ENCODE measurements around the gene PPIG. TPM values are rescaled to one million over a fixed set of nuclear protein-coding genes. Genes with fewer than 3 reads are reported as not detected.

PPIG gene
- polyA plus RNA-seq, 1 of the 3 experiments (the other 2 are of a cell fraction) = 8.3 TPM

- POLR2A ChIA-PET = no interaction called here
Measured at GRCh38 chr2:169673921-169674320, 89.8 kb downstream of the PPIG start.

GRCh38 chr2:169676357-169676756 is 92.2 kb downstream of the PPIG start:
- Histone ChIP-seq H3K36me3 (replicated peaks in 1 of 2; ENCODE audit: control insufficient read depth in 1 of 2, insufficient read depth in 2 of 2, low read length in 1 of 2) (no peaks in the 10 kb centered on the region), H3K79me2 (ENCODE audit: insufficient read depth) (no peaks in the 10 kb centered on the region), H4K20me1 (ENCODE audit: insufficient read depth) (no peaks in the 10 kb centered on the region), H3K4me3 (ENCODE audit: low read depth in 2 of 2, low read length in 1 of 2) (no peak overlapping the region), H3K4me2 (no peak overlapping the region), H2AFZ (ENCODE audit: low read depth) (no peak overlapping the region), H3K27me3 (ENCODE audit: insufficient read depth) (no peaks in the 10 kb centered on the region), H3K9me3 (no peaks in the 10 kb centered on the region), H3K27ac (ENCODE audit: low read depth in 2 of 2, low read length in 1 of 2) (no peak overlapping the region), H3F3A (replicated peaks; ENCODE audit: insufficient read depth) (no peaks in the 10 kb centered on the region), H3K4me1 (ENCODE audit: control insufficient read depth in 1 of 2, insufficient read depth in 2 of 2, low read depth in 1 of 2, low read length in 1 of 2) (no peaks in the 10 kb centered on the region), H3K9me2 (no peaks in the 10 kb centered on the region), H3K9ac (no peak overlapping the region)
- ChIA-PET CTCF (no interaction called here), POLR2A (no interaction called here)
- DNase-seq = no peak
- TF ChIP-seq SIN3A (IDR thresholded peaks at IDR 0.05; ENCODE audit: borderline replicate concordance, low read depth, low read length) (no peak), RAD21 (IDR thresholded peaks at IDR 0.05; ENCODE audit: low read length) (no peak), EZH2phosphoT487 (IDR thresholded peaks at IDR 0.05; ENCODE audit: borderline replicate concordance, low read depth) (no peak), RXRA (IDR thresholded peaks at IDR 0.05; ENCODE audit: borderline replicate concordance, low read depth) (no peak), RCOR1 (IDR thresholded peaks at IDR 0.05; ENCODE audit: low read length) (no peak)
- 41% methylated on average over 3 of the region's 3 CpGs for WGBS (ENCODE audit: low lambda C conversion rate)

More at GRCh38 chr2:169673921-169674320, 89.8 kb downstream of the PPIG start:
- no peaks in the 10 kb centered on the region for H4K20me1 ChIP-seq (ENCODE audit: insufficient read depth)
- DNase-seq = no peak
- no peaks in the 10 kb centered on the region for H3K27me3 ChIP-seq (ENCODE audit: insufficient read depth)
- H3K9ac ChIP-seq = no peak overlapping the region
- WGBS (ENCODE audit: low lambda C conversion rate) = 95% methylated on average over 2 of the region's 2 CpGs
- TF ChIP-seq TEAD4 (IDR thresholded peaks at IDR 0.05; ENCODE audit: borderline replicate concordance, insufficient read depth) = no peak
- no peaks in the 10 kb centered on the region for H3K9me2 ChIP-seq
- no peaks in the 10 kb centered on the region for H3K36me3 ChIP-seq (replicated peaks in 1 of 2; ENCODE audit: control insufficient read depth in 1 of 2, insufficient read depth in 2 of 2, low read length in 1 of 2)
- H3K79me2 ChIP-seq (ENCODE audit: insufficient read depth) = no peaks in the 10 kb centered on the region
- no peak overlapping the region for H3K27ac ChIP-seq (ENCODE audit: low read depth in 2 of 2, low read length in 1 of 2)
- no peaks in the 10 kb centered on the region for H3K9me3 ChIP-seq
- CTCF ChIA-PET = interaction anchor here (1.3 kb wide), 1 partner anchor 9 kb away, joined by 3 read pairs; no protein-coding TSS in a partner anchor
- no peak overlapping the region for H3K4me2 ChIP-seq
- H3F3A ChIP-seq (replicated peaks; ENCODE audit: insufficient read depth) = no peaks in the 10 kb centered on the region
- no peak overlapping the region for H2AFZ ChIP-seq (ENCODE audit: low read depth)
- H3K4me1 ChIP-seq (ENCODE audit: control insufficient read depth in 1 of 2, insufficient read depth in 2 of 2, low read depth in 1 of 2, low read length in 1 of 2) = no peaks in the 10 kb centered on the region
- no peak overlapping the region for H3K4me3 ChIP-seq (ENCODE audit: low read depth in 2 of 2, low read length in 1 of 2)

- POLR2A ChIA-PET = no interaction called here
- no peaks in the 10 kb centered on the region for H3K79me2 ChIP-seq (ENCODE audit: insufficient read depth)
- H3F3A ChIP-seq (replicated peaks; ENCODE audit: insufficient read depth) = no peaks in the 10 kb centered on the region
- no peaks in the 10 kb centered on the region for H3K36me3 ChIP-seq (replicated peaks in 1 of 2; ENCODE audit: control insufficient read depth in 1 of 2, insufficient read depth in 2 of 2, low read length in 1 of 2)
- WGBS (ENCODE audit: low lambda C conversion rate) = 83% methylated on average over 6 of the region's 6 CpGs
- no peak overlapping the region for H2AFZ ChIP-seq (ENCODE audit: low read depth)
- H3K4me3 ChIP-seq (ENCODE audit: low read depth in 2 of 2, low read length in 1 of 2) = no peak overlapping the region
- H3K27ac ChIP-seq (ENCODE audit: low read depth in 2 of 2, low read length in 1 of 2) = no peak overlapping the region
- H3K9ac ChIP-seq = no peak overlapping the region
- H3K4me1 ChIP-seq (ENCODE audit: control insufficient read depth in 1 of 2, insufficient read depth in 2 of 2, low read depth in 1 of 2, low read length in 1 of 2) = no peaks in the 10 kb centered on the region
- H3K9me3 ChIP-seq = no peaks in the 10 kb centered on the region
- no peaks in the 10 kb centered on the region for H3K27me3 ChIP-seq (ENCODE audit: insufficient read depth)
- no peak overlapping the region for H3K4me2 ChIP-seq
- DNase-seq = no peak
- TF ChIP-seq GABPA (IDR thresholded peaks at IDR 0.05; ENCODE audit: low read depth) (no peak), ZBTB33 (IDR thresholded peaks at IDR 0.05; ENCODE audit: borderline replicate concordance, low read depth) (no peak)
- no peaks in the 10 kb centered on the region for H4K20me1 ChIP-seq (ENCODE audit: insufficient read depth)
- CTCF ChIA-PET = interaction anchor here (1.1 kb wide), 1 partner anchor 149 kb away, joined by 3 read pairs; no protein-coding TSS in a partner anchor
- no peaks in the 10 kb centered on the region for H3K9me2 ChIP-seq
Measured at GRCh38 chr2:169676850-169677249, 92.7 kb downstream of the PPIG start.
